Lower leg skin (tissue), 4 donors: ENCODE results near the gene FXYD5. TPM values are rescaled to one million over a fixed set of nuclear protein-coding genes. Genes with fewer than 3 reads are reported as not detected.

Experiments
- DNase-seq, 2 donors: peaks; one replicate each; pipeline ENCODE4 v3.0.0-alpha.2; 2019; ENCODE audit warnings: low spot score in 2 of 2
- H3K4me3 ChIP-seq: fragments of 200-600 bp; sonication (generic); 2 replicates; pipeline ENCODE4 v1.5.1; 2017; ENCODE audit warnings: mild to moderate bottlenecking, low read depth; ENCODE audit not compliant: poor library complexity, severe bottlenecking
- POLR2A ChIP-seq, 2 donors: fragments of 450-650 bp; IDR thresholded peaks; one replicate each; pipeline ENCODE4 v1.6.1; 2016 to 2017; ENCODE audit warnings: antibody characterized with exemption in 2 of 2, mild to moderate bottlenecking in 1 of 2, moderate library complexity in 1 of 2
- whole genome bisulfite sequencing, 2 donors: methylation state at CpG; one replicate each; pipeline ENCODE4 v1.1.5; 2018; 5-methylcytosine and 5-hydroxymethylcytosine counted together
- intact Hi-C: fragments of 100-400 bp; cut with DNase I; formaldehyde crosslinking; loops from one replicate; pipeline ENCODE4 v1.15.0; 2023; ENCODE audit warnings: low total_unique reads
- total RNA-seq, 4 donors: library from RNA; depleted of rRNA; stranded (reverse); fragments of >200 nt; gene quantifications; one replicate each; pipeline ENCODE4 v1.1.0, GENCODE V29; 2016
- TF ChIP-seq, protein P1 (sequence below), 3 donors: fragments of 450-650 bp; IDR thresholded peaks; one replicate each; pipeline ENCODE4 v1.5.1; 2016; ENCODE audit warnings: antibody characterized with exemption in 3 of 3, mild to moderate bottlenecking in 3 of 3, moderate library complexity in 2 of 3

Gene FXYD5
- total RNA-seq, 4 donors from 2014 or later: 41.4 to 59.8 (median 57.7) TPM

DNA sequence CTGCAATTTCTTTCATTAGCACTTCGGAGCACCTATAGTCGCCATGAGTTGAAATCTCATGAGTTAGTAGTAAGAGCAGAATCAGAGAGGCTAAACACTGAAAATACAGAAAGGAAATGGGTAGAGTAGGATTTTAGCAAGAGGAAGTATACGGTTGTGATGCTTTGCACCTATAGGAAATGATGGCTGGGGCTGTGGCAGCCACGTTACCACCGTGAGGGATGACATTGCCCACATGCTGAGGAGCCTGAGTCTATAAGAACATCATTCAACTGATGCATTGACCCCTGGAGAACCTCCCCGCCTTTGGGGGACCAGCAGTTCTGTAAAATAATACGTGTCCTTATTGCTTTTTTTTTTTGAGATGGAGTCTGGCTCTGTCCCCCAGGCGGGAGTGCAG is 53.6 kb downstream of the FXYD5 start:
- WGBS, 2 donors: 86 to 93% methylated on average over 8 of the region's 8 CpGs

DNA sequence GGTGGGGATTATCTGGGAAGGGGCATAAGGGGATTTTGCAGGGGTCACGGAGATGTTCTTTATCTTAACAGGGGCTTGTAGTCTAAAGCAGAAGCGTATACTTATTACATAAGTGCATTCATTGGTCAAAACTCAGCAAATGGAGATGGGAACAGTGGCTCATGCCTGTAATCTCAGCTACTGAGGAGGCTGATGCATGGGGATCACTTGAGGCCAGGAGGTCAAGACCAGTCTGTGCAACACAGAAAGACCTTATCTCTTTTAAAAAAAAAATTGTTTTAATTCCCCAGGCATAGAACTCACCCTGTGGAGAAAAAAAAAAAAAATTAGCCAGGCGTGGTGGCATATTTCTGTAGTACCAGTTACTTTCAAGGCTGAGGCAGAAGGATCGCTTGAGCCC is 55.1 kb downstream of the FXYD5 start:
- H3K4me3 ChIP-seq: no peak overlapping the region
- TF ChIP-seq, protein P1, sequence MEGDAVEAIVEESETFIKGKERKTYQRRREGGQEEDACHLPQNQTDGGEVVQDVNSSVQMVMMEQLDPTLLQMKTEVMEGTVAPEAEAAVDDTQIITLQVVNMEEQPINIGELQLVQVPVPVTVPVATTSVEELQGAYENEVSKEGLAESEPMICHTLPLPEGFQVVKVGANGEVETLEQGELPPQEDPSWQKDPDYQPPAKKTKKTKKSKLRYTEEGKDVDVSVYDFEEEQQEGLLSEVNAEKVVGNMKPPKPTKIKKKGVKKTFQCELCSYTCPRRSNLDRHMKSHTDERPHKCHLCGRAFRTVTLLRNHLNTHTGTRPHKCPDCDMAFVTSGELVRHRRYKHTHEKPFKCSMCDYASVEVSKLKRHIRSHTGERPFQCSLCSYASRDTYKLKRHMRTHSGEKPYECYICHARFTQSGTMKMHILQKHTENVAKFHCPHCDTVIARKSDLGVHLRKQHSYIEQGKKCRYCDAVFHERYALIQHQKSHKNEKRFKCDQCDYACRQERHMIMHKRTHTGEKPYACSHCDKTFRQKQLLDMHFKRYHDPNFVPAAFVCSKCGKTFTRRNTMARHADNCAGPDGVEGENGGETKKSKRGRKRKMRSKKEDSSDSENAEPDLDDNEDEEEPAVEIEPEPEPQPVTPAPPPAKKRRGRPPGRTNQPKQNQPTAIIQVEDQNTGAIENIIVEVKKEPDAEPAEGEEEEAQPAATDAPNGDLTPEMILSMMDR (IDR thresholded peaks at IDR 0.05): no peak
- TF ChIP-seq POLR2A (IDR thresholded peaks at IDR 0.05): no peak
- 87 to 90% methylated on average over 4 of the region's 4 CpGs for WGBS, 2 donors
- intact Hi-C loops: no loop called here
- DNase-seq: no peak

More for the DNA sequence above, 53.6 kb downstream of the FXYD5 start:
- no peak overlapping the region for H3K4me3 ChIP-seq
- intact Hi-C loops: no loop called here
- DNase-seq: no peak
- no peak for TF ChIP-seq POLR2A (IDR thresholded peaks at IDR 0.05)
- TF ChIP-seq, protein P1 (IDR thresholded peaks at IDR 0.05): no peak

DNA sequence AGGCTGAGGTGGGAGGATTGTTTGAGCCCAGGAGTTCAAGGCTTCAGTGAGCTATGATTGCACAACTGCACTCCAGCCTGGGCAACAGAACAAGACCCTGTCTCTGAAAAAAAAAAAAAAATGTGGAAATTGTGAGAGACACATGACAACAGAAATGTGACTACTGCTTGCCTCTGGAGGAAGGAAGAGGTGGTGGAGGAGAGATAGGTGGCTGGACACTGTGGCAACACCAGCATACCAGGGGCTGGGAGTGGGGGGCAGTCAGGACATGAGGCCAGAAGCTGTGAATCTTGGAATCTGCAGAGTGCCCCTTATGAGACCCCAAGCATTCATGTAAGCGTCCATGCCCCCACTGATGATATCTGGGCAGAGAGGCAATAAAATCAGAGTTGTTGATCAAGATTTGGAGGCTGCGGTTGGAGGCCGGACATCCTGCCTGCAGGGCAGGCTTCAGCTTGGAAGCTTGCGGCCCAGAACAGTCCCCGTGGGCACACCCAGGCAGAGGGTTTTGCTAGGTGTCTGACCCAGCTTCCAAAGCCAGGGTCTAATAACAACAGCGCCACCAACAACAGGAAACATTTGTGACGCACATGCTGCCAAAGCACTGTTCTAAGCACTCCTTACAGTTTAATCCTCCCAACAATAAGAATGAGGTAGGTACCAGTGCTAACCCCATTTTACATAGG is 57.2 kb downstream of the FXYD5 start:
- 61 to 71% methylated on average over 7 of the region's 7 CpGs for WGBS, 2 donors
- intact Hi-C loops: no loop called here
- H3K4me3 ChIP-seq: no peak overlapping the region
- no peak for TF ChIP-seq POLR2A (IDR thresholded peaks at IDR 0.05)
- TF ChIP-seq, protein P1 (IDR thresholded peaks at IDR 0.05): no peak
- peak; percentile 62 to 90 for DNase-seq

DNA sequence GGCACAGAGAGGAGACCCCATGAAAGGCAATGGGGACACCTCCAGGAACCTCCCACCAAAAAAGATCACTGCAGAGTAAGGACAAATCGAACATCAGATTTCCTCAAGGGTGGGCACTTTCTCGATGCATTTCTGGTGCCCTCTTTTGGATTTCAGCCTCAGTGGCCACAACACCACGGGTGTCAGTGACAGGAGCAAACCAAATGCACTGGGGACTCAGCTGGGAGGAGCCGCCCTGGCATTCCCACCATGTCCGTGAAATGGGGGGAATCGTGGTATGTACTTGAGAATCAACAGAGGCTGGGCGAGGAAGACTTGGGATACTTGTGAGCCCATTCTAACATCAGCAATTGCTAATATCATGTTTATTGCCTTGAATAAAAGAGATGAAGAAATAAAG is 57.7 kb downstream of the FXYD5 start:
- TF ChIP-seq POLR2A (IDR thresholded peaks at IDR 0.05): no peak
- TF ChIP-seq, protein P1 (IDR thresholded peaks at IDR 0.05): no peak
- WGBS, 2 donors: 61 to 62% methylated on average over 7 of the region's 7 CpGs
- intact Hi-C loops: no loop called here
- H3K4me3 ChIP-seq: no peak overlapping the region
- DNase-seq: peak in 1 of 2 donors; percentile 25

DNA sequence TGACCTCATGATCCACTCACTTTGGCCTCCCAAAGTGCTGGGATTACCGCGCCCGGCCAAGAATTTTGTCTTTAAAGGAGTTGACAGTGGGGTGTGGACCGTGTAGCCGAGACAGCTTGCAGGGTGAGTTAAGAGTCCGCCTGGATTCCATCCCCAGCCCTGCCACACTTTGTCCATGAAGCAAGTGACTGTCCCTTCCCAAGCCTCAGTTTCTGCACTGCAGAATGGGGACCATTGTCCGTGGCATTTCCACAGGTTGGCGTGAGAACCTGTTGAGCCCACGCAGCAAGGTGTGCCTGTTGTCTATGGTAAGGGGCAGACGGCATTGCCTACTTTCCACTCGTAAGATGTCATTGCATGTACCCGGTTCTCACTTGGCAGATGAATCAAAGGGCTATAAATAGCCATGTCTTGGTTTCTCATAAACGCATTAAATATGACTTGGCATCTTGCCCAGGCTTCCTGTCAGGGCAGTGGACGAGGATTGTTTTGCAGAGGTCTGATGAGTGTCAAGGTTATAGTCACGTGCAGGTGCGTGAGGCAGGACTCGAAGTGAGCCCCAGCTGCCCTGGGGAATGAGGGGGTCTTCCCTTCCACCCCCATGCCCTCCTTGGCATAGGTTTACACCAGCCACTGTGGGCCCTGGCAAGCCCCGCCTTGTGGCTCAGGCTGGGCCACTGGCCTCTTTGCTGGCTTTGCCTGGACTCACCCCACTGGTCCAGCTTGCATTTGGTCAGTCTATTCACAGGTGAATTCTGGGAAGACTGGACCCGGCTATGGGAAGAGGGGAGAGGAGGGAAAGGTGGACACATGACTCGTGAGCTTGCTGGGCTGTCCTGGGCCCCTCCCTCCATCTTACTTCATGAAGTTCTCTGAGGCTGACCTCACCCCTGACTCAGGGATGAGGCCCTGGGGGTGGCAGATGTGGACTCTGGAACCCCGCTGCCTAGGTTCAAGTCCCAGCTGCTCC is 59.4 kb downstream of the FXYD5 start:
- TF ChIP-seq, protein P1 (IDR thresholded peaks at IDR 0.05): no peak
- no peak for TF ChIP-seq POLR2A (IDR thresholded peaks at IDR 0.05)
- peak; percentile 87 to 88 for DNase-seq
- intact Hi-C loops: no loop called here
- WGBS, 2 donors: 16 to 18% methylated on average over 21 of the region's 21 CpGs
- no peak overlapping the region for H3K4me3 ChIP-seq
